Epithelial cell of esophagus (primary cell): ENCODE results near the gene ALG9.

Source experiments
- DNase-seq: peaks from one replicate; pipeline ENCODE4 v3.0.0; 2010; ENCODE audit warnings: low read depth
- H3K4me3 ChIP-seq: 2 replicates; pipeline ENCODE4 v1.5.1; 2011; ENCODE audit warnings: mild to moderate bottlenecking, low read length, control low read depth
- CTCF ChIP-seq: IDR thresholded peaks from 2 replicates; pipeline ENCODE4 v1.5.1; 2011; ENCODE audit warnings: low read depth, mild to moderate bottlenecking, low read length, control low read depth, inconsistent platforms; ENCODE audit not compliant: insufficient read depth; ENCODE audit errors: missing control alignments

The ALG9 gene

DNA sequence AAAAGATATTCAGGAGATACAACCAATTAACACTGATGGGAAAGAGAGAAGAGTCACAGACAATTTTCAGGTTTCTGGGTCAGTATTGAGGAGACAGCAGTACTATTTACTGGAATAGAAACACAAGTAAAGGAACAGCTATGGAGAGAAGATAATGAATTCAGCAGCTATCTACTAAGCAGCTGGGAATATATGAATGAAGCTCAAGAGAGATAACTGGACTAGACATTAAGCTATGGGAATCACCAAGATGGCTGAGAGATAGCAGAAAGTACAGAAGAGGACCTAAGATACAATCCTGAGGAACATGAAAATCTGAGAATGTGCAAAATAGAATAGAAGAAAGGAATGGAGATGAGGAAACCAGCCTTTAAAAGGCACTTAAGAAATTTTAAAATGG lies 15.9 kb downstream of the ALG9 start:
- DNase-seq = no peak
- TF ChIP-seq CTCF = no peak
- no peak overlapping the region for H3K4me3 ChIP-seq

DNA sequence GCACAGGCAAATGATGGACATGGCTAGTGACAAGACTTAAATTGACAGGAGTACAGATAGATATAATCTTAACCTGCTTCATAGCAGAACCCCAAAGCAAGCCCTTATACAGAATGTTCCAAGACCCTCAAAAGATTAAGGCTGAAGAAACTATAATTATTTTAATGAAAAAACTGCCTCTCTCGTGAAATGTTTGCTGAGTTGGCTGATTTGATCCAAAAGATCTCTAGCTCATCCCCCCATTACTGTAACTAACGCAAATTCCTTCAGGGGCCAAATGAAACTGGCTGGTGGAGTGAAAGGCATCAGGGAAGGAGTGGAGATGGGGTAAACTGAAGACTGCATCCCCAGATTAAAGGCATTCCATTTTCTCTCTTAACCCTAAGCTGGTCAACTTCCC lies 19.3 kb downstream of the ALG9 start:
- no peak for DNase-seq
- H3K4me3 ChIP-seq = no peak overlapping the region
- TF ChIP-seq CTCF = no peak

- DNase-seq = peak; percentile 13
- H3K4me3 ChIP-seq = no peak overlapping the region
- peak; percentile 47 for TF ChIP-seq CTCF
These were observed 19.7 kb downstream of the ALG9 start for GRCh38 chr11:111851636-111852035.

DNA sequence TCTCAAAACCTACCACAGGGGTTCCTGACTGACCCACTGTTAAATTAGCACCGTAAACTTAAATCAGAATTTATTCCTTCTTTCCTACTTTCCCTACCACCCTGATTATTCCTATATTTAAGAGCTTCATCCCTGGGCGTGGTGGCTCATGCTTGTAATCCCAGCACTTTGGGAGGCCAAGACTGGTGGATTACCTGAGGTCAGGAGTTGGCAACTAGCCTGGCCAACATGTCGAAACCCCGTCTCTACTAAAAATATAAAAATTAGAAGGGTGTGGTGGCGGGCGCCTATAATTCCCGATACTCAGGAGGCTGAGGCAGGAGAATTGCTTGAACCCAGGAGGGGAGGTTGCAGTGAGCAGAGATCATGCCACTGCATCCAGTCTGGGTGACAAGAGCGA lies 20.3 kb downstream of the ALG9 start:
- no peak for DNase-seq

DNA sequence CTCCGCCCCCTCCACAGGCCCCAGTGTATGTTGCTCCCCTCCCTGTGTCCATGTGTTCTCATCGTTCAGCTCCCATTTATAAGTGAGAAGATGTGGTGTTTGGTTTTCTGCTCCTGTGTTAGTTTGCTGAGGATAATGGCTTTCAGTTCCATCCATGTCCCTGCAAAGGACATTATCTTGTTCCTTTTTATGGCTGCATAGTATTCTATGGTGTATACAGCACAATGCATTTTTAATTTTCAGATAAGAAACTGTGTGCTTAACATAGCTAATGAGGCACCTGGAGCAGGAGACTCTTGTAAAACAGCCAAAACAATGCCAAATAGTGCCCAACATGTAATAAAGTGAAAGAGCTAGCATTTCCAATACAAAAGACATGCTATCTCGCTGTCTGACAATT lies 21.8 kb downstream of the ALG9 start:
- no peak for DNase-seq
- H3K4me3 ChIP-seq = no peak overlapping the region
- TF ChIP-seq CTCF = no peak

More for the DNA sequence above, 20.3 kb downstream of the ALG9 start:
- TF ChIP-seq CTCF = no peak
- no peak overlapping the region for H3K4me3 ChIP-seq

GRCh38 chr11:111846636-111847035 lies 24.7 kb downstream of the ALG9 start:
- TF ChIP-seq CTCF = no peak
- DNase-seq = peak; percentile 8
- no peak overlapping the region for H3K4me3 ChIP-seq

DNA sequence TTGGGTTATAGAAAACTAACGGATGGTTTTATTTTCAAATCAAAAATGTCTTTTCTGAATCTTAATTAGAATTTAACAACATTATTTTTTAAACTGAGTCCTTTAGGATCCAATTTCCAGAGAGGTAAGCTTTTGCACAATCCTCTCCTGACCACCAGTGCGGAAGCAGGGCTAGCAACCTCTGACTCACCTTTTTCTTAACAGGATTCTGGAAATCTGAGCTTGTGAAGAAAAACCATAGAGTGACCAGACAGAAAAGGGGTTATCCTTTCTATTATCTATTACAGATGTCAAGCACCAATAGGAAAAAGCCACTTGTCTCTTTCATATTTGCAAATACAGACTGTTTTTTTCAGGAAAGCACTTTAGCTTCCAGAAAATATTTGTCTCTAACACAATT lies 25.3 kb downstream of the ALG9 start:
- no peak for TF ChIP-seq CTCF
- H3K4me3 ChIP-seq = no peak overlapping the region
- peak; percentile 17 for DNase-seq
